ENCODE results near the gene ZNF292. TPM values are rescaled to one million over a fixed set of nuclear protein-coding genes. Genes with fewer than 3 reads are reported as not detected.

Gene ZNF292
- total and polyA plus RNA-seq, 2 donors (not counting 1 experiment from before 2014, with no cell fraction given): 10.1 to 84.1 TPM

- WGBS (ENCODE audit: insufficient coverage): no CpG with 5 or more reads among the region's 5 CpGs
- H3K9me3 ChIP-seq (ENCODE audit: control extremely low read depth in 1 of 3, control insufficient read depth in 2 of 3, insufficient read depth in 1 of 3, low read length in 2 of 3): peaks cover 0 to 5% (median 0%) of the 10 kb centered on the region in 3 donors
- ATAC-seq (ENCODE audit: low read depth) (no peak), DNase-seq (no peak)
- peaks cover 0 to 3% (median 0%) of the 10 kb centered on the region in 4 experiments for H3K27me3 ChIP-seq (replicated peaks in 1 of 4; ENCODE audit: control extremely low read depth in 1 of 4, control insufficient read depth in 3 of 4, insufficient read depth in 4 of 4, low read length in 3 of 4)
- POLR2A ChIA-PET: no interaction called here
- H3K4me2 ChIP-seq (replicated peaks; ENCODE audit: low read depth, low read length, poor library complexity, severe bottlenecking): no peak overlapping the region
- peaks cover 9% of the 10 kb centered on the region for H3K27me3 Mint-ChIP-seq
- H4K20me1 ChIP-seq (ENCODE audit: control insufficient read depth, insufficient read depth, low read length, poor library complexity, severe bottlenecking): no peaks in the 10 kb centered on the region
- H3K9ac ChIP-seq (ENCODE audit: low read length): no peak overlapping the region
- peaks cover 0 to 5% of the 10 kb centered on the region in 2 donors for H3K4me1 ChIP-seq (ENCODE audit: control insufficient read depth in 2 of 2, insufficient read depth in 2 of 2, low read length in 2 of 2)
- no peak overlapping the region for H3K27ac ChIP-seq (ENCODE audit: low read length in 2 of 2)
- H3K27ac Mint-ChIP-seq: no peak overlapping the region
- intact Hi-C loops (cut with micrococcal nuclease): no loop called here
- TF ChIP-seq EZH2 (IDR thresholded peaks at IDR 0.05; ENCODE audit: borderline replicate concordance, insufficient read depth, low read depth, low read length, poor library complexity, severe bottlenecking): no peak
- no peak for TF ChIP-seq CTCF (IDR thresholded peaks at IDR 0.05)
- no peak overlapping the region for H2AFZ ChIP-seq (ENCODE audit: insufficient read depth, low read depth, low read length, poor library complexity, severe bottlenecking)
- H3K36me3 ChIP-seq (replicated peaks in 1 of 2; ENCODE audit: control extremely low read depth in 1 of 2, control insufficient read depth in 1 of 2, extremely low read depth in 1 of 2, insufficient read depth in 2 of 2, low read length in 1 of 2): no peaks in the 10 kb centered on the region
- H3K4me3 ChIP-seq (ENCODE audit: control extremely low read depth in 1 of 5, extremely low read depth in 1 of 5, insufficient read depth in 1 of 5, low read depth in 2 of 5, low read length in 4 of 5): no peak overlapping the region
- no peak overlapping the region for H3K4me3 Mint-ChIP-seq
- CTCF ChIA-PET: interaction anchor here (0.6 kb wide), 1 partner anchor 45 kb away, joined by 3 read pairs; no protein-coding TSS in a partner anchor
- H3K9me3 Mint-ChIP-seq (ENCODE audit: insufficient read depth): no peaks in the 10 kb centered on the region
- peaks cover 2% of the 10 kb centered on the region for H3K4me1 Mint-ChIP-seq
- no peaks in the 10 kb centered on the region for H3K79me2 ChIP-seq (ENCODE audit: control insufficient read depth, insufficient read depth, low read length)
These were observed 31.3 kb upstream of the ZNF292 start for GRCh38 chr6:87124074-87124473.

- H3K4me3 ChIP-seq (ENCODE audit: control extremely low read depth in 1 of 5, extremely low read depth in 1 of 5, insufficient read depth in 1 of 5, low read depth in 2 of 5, low read length in 4 of 5): no peak overlapping the region
- H3K27me3 ChIP-seq (replicated peaks in 1 of 4; ENCODE audit: control extremely low read depth in 1 of 4, control insufficient read depth in 3 of 4, insufficient read depth in 4 of 4, low read length in 3 of 4): peaks cover 0 to 3% (median 0%) of the 10 kb centered on the region in 4 experiments
- peaks cover 2% of the 10 kb centered on the region for H3K4me1 Mint-ChIP-seq
- intact Hi-C loops (cut with micrococcal nuclease): no loop called here
- CTCF ChIA-PET: interaction anchor here (0.6 to 2.6 kb wide), 2 partner anchors 13 to 112 kb away, joined by 3 to 13 read pairs; no protein-coding TSS in a partner anchor
- no peak overlapping the region for H3K9ac ChIP-seq (ENCODE audit: low read length)
- H3K9me3 ChIP-seq (ENCODE audit: control extremely low read depth in 1 of 3, control insufficient read depth in 2 of 3, insufficient read depth in 1 of 3, low read length in 2 of 3): peaks cover 0 to 5% (median 2%) of the 10 kb centered on the region in 3 donors
- POLR2A ChIA-PET: no interaction called here
- peaks cover 9% of the 10 kb centered on the region for H3K27me3 Mint-ChIP-seq
- H4K20me1 ChIP-seq (ENCODE audit: control insufficient read depth, insufficient read depth, low read length, poor library complexity, severe bottlenecking): no peaks in the 10 kb centered on the region
- no peak overlapping the region for H3K27ac Mint-ChIP-seq
- H3K9me3 Mint-ChIP-seq (ENCODE audit: insufficient read depth): no peaks in the 10 kb centered on the region
- no peak overlapping the region for H2AFZ ChIP-seq (ENCODE audit: insufficient read depth, low read depth, low read length, poor library complexity, severe bottlenecking)
- no peaks in the 10 kb centered on the region for H3K79me2 ChIP-seq (ENCODE audit: control insufficient read depth, insufficient read depth, low read length)
- no peak for TF ChIP-seq CTCF (IDR thresholded peaks at IDR 0.05)
- no peak for TF ChIP-seq EZH2 (IDR thresholded peaks at IDR 0.05; ENCODE audit: borderline replicate concordance, insufficient read depth, low read depth, low read length, poor library complexity, severe bottlenecking)
- no peak overlapping the region for H3K4me2 ChIP-seq (replicated peaks; ENCODE audit: low read depth, low read length, poor library complexity, severe bottlenecking)
- no CpG with 5 or more reads among the region's 1 CpG for WGBS (ENCODE audit: insufficient coverage)
- no peak overlapping the region for H3K4me3 Mint-ChIP-seq
- no peak overlapping the region for H3K27ac ChIP-seq (ENCODE audit: low read length in 2 of 2)
- no peak for ATAC-seq (ENCODE audit: low read depth)
- H3K4me1 ChIP-seq (ENCODE audit: control insufficient read depth in 2 of 2, insufficient read depth in 2 of 2, low read length in 2 of 2): peaks cover 0 to 5% of the 10 kb centered on the region in 2 donors
- no peaks in the 10 kb centered on the region for H3K36me3 ChIP-seq (replicated peaks in 1 of 2; ENCODE audit: control extremely low read depth in 1 of 2, control insufficient read depth in 1 of 2, extremely low read depth in 1 of 2, insufficient read depth in 2 of 2, low read length in 1 of 2)
- no peak for DNase-seq
These were observed 28.9 kb upstream of the ZNF292 start for GRCh38 chr6:87126501-87126900.

All from B cell (primary cell).